Fibroblast of skin of left quadriceps (primary cell): ENCODE results near the gene SLC7A5.
"Not testable (repeated sequence)": the region's sequence is repeated elsewhere in the genome, so short reads cannot be mapped to it uniquely, and the experiment has no call there.

Experiments used
- DNase-seq, 2 experiments: peaks; one replicate each; pipeline ENCODE4 v3.0.0-alpha.2; 2013; ENCODE audit warnings: low read depth in 2 of 2

Gene SLC7A5

DNA sequence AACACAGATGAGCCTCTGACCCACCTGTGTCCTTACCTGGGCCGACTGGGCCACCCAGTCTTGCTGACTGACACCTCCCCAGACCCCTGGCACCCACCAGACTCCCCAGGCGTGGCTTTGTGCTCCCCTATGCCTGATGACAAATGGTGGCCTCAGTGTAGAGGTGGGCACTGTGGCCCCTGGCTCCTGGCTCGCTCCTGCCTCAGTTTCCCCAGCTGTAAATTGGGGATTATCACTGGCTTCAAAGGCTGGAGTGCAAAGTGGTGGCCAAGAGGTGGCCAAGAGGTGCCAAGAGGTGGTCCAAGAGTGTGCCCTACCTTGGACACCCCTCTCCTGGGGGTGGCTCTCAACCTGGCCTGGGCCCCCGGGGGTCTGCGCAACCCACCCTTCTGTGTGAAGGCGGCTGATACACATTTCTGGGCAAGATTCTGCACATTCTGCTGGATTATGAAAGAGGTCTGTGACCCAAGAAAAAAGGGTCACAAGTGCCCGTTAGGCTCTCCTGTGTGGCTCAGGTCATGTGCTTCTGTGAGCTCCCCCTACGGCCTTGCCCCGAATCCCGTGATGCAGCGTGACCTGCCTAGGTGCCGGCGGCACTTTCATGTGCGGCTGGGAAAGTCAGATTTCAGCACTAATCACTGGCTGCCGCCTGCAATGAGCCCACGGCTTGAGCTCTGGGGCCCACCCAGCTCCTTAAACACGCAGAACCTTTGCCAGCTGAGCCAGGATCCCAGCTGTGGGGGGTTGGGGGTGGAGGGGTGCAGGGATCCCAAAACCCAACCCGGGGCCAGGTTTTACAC, 7.8 kb downstream of the SLC7A5 start:
- DNase-seq = not testable (repeated sequence)

DNA sequence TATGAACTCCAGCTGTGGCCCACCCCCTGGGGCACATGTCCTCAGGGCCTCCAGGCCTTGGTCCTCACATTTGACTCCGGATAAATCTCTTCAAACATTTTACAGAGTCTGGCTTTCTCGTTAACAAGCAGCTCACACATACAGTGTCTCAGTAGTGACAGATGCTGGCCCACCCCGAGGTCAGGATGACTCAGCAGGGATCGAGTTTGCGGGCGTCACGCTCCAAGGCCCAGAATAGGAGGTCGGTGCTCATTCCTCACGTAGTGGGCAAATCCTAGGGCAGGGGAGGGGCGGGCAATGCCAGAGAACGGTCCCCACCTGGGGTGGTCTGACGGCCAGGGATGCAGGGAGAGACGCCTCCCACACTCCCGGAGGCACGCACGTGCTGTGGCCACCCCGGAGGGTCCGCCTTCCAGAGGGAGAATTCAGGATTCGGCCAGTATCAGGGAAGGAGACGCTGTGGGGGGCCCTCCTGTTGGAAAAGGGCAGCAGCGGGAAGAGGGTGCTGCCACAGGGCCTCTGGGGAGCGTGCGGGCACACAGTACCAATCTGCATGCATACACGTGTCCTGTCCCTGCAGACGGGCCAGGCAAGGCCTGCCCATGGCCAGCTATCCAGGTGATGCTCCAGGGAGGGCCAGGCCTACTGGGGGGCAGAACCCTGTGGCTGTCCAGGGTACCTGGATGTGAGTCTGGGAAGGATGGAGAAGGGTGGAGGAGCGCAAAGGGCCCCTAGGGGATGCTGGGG, 8.6 kb downstream of the SLC7A5 start:
- no peak for DNase-seq

DNA sequence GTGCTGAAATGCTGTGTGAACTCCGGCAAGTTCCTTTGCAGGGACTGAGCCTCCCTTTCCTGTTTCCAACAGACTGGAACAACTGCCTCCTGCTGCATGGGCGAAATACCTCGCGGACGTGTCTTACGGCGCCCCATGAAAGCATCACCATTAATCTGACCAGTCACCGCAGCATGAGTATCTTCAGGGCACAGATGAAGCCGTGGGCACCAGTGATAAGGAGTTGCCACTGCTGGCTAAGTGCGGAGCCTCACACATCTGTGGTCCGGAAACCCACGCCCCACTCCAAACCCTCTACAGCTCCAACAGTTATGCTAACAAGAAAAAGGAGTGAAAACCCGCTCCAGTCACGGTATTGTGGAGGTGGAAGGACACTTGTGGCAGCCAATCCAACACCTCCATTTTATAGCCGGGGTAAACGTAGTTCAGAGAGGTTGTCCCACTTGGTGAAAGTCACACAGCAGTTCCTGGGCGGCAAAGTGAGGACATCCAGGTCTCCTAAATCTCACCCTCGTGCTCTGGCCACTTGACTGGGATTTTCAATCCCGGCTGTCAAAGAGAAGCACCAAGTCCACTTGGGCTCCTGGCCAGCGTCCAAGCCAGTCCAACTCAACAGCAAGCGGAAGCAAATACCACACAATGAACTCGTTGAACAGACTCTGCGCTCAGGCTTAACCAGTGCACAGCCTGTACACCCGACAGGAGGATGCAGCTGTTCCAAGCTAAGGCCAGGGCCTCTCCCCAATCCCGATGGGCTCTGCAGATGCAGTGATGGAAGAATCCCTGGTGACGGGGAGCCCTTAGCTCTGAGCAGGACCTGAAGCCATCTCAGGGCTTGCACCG, 10.9 kb downstream of the SLC7A5 start:
- not testable (repeated sequence) for DNase-seq

DNA sequence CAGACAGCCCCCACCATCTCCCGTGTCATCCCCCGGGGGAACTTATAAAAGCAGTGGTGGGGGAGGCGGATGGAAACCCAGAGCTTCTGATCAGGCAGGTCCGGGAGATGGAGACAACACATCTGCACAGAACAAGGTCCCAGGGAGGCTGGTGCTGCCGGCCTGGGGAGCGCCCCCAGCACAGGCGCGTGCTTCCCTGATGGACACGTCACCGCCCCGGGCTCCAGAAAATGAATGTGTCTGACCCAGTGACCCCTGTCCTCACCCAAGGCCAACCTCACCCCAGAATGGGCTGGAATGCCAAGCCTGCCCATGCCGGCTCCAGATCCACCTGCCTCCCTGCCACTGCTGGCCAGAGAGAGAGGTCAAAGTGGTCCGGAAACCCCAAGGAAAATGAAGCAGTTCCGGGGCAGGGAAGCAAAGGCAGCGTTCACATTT, 12.5 kb downstream of the SLC7A5 start:
- DNase-seq = no peak

DNA sequence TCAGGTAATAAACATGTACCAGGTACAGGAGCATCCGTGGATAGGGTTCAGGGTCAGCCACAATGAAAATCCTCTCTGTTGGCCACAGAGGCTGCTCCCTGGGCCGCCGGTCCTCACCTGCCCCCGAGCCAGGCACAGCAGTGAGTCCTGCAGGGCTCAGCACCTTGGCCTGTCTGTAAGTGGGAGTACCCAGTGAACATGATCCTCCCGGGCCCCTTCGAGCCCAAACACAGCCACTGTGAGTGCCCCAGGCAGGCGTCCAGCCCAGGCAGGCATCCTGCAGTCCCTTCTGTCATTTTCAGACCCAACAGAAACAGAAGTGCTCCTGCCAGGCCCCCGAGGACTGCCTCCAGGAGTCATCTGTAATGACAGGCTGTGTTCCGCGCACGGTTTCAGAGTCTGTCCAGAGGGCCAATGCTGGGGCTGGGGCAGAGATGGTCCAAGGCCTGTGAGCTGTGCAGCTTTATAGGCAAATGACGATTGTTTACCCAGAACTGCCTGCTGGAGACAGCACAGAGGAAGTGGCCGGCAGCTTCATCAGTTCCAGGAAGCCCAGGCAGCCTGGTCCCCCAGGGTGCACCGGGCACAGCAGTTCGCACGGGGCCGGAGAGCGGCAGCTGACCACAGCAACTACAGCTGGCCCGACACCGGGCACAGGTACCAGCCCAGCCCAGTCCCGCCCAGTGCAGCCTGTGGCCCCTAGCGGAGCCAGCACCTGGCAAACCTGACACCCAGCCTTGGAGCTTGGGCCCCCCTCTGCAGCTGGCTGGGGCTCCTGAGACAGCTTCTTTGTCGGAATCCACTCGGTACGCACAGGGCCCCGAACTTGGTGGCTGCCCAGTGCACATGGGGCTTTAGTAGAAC, 13.2 kb downstream of the SLC7A5 start:
- DNase-seq = no peak

DNA sequence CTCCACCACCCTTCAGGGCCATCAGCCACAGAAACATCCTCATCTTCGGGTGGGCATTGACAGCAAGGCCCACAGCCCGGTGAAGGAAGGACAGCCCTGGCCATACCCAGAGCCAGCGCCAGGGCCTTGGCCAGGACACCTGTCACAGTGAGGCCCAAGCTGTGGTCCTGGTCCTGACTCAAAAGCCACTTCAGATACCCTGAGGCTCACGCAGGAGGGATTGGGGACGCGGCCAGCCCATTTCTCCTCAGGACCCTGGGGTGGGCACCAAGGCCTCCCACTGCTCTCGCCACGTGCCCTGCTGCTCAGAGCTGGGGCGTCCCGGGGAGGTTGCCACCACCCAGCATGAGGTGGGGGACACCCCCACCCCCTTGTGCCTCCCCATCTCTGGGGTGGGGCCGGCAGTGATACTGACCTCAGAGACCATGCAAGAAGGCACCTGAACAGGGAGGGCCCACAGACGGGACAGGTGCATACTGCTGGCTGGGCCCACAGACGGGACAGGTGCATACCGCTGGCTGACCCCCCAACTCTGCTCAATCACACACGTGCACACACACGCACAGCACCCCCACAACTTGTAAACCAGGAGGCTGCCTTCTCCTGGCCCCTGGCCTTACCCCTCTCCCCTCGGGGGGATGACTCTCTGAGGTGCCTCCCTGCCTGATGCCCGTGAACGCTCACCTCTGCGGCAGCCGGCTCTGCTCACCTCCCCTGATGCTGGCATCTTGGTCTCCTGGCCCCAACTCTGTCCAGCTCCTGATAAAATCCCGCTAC, 14.2 kb downstream of the SLC7A5 start:
- DNase-seq = no peak

DNA sequence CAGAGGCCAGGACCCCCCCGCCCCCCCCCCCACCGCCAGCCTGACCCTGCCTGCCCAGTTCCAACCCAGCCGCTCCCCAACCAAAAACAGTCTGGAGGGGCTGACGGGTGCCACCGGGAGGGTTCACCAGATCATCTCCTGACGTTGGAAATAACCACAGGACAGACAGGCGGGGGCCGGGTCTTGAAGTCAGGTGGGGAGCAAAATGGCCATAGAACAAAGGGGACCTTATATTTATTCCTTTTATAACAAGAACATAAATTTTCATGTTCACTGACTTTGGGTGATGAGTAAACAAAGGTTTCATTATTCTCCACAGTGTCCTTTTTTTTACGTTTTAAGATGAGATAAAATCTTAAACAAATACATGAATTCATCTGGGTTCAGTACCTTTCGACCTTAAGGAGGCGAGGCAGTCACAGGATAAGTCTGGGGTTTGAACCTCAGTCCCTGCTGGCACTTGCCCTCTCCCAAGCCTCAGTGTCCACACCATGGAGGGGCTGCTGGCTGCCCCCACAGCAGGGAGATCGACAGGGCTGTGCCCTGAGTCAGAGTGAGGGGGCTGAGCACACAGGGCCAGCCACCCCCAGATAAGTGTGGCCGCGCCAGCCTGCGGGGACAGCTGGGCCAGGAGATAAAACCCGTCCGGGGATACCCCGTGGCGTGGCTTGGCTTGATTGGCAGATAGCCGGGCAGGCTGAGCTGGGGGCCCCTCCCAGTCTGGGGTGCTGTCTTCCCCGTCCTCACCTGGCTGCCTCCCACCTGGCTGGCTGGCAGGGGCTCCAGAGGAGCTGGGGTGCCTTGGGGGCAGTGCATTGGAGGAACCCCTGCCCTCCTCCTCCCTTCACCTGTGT, 15.0 kb downstream of the SLC7A5 start:
- DNase-seq = no peak

DNA sequence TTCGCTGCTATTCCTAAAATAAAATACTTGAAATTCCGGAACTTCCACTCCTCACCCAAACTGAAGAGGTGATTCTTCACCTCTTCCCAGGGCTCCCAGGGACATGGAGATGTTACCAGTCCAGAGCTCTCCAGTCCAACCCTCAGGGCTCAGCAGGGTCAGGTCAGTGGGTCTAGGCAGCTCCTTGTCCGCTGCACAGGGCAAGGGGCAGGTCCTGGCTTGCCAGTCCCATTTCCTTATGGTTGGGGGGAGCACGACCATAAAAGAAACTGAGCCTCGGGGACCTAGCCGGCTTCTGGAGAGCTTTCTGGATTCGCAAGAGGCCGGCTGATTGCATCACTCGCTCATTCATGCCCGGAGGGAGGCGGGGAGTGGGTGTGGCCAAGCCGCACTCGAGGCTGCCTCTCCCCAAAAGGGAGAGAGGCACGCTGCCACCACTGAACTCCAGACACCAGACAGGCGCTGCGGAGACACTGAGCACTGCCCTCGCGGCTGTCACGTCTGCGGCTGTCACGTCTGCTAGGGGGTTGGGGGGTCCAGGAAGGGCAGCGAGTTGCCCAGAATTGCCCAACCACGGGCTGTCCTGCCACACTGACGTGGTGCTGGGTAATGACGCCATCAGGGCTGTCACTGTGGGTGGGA, 15.8 kb downstream of the SLC7A5 start:
- peak; percentile 88 to 89 for DNase-seq

DNA sequence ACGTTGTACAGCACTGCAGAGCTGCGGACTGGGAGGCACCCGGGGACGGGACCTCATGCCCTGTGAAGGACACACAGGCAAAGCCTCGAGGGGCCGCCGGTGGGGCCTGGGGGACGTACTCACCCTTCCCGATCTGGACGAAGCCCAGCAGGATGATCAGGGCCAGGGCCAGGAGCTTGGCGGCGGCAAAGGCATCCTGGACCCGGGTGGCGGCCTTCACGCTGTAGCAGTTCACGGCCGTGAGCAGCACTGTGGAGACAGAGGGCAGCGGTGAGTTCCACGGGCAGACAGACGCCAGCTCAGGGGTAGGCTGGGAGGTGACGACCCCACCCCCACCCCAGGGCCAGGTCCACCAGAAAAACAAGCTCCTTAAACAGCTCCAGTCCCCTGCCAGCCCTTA, 17.7 kb downstream of the SLC7A5 start:
- DNase-seq = no peak

DNA sequence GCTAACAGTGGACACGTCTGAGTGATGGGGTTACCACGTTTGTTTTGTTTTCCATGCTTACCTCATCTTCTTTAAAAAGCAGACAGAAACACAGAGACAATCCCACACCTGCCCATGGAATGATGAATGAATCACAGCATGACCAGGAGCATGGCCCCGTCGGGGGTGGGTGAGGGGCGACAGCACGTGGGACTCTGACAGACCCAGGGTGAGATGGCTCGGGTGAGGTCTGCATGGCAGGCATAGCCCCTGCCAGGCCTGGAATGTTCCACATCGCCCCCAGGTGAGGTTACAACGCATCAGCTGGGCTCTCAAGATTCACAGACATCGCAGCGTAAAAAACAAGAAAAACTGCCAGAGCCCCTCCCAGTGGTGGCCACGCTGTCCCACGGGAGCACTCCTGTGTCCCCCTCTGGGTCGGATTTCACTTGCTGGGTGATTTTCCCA, 18.1 kb downstream of the SLC7A5 start:
- no peak for DNase-seq

DNA sequence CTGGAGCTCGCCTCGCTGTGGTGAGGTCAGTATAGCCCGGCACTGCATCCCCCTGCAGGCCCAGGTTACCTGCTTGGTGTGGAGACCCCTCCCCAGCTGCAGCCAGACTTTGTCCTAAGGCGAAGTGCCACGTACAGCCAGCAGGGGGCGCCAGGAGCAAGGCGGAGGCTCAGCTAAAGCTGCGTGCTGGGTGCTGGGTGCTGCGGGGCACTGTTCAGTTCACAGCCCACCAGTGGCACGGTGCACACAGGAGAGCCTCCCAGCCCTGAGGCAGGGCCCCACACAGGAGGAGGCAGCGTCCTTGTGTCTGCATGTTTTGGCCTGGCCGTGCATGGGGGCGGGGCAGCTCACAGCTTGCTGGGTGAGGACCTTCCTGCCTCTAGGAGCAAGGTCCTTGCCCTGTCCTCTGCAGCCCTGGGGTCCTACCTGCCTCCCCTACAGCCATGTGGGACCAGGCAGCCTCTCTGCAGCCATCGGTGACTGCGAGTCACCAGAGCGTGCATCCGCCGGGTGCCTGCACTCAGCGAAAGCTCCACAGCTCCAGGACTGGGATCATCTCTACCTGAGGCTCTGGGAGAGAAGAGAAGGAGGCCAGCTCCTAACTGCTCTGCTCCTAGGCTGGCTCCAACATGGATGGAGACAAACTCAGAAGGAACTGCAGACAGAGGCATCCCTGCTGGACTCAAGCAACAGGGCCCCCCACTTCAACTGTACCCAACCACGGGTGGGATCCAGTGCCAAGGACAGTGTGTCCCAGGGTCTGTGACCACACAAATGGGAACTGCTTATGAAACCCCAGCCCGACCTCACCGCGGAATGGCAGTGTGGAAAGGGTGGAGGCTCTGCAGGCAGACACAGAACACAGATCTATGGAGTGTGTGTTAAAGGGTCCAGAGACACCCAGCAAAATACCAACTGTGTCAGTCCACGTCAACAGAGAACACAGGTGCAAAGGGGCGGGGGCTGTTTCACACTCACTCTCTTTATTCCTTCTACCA, 19.0 kb downstream of the SLC7A5 start:
- no peak for DNase-seq

DNA sequence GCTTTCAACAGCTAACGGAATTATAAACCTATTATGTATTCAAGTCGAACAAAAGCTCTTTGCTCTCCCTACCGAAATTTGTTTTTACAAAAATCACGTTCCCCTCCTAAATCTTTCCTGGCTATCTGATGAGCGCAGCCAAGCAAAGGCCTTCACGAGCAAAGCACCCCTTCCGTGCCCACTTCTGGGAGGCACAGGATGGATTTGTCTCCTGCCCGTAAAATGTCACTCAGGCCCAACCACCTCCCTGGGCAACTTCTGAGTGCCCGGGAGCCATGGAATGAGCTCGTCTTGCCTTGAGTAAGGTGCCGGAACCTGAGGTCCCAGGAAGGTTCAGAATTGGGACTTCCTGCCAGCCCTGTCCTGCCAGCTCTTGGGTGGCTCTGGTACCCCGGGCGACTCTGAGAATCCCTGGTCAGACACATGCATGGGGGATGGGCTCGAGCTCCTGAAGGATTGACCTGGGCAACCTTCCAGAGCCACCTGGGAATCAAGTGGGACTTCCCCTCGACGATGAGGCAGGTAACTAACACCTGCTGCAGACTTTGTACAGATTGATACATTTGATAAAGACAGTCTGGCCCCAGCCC, 19.8 kb downstream of the SLC7A5 start:
- no peak for DNase-seq

DNA sequence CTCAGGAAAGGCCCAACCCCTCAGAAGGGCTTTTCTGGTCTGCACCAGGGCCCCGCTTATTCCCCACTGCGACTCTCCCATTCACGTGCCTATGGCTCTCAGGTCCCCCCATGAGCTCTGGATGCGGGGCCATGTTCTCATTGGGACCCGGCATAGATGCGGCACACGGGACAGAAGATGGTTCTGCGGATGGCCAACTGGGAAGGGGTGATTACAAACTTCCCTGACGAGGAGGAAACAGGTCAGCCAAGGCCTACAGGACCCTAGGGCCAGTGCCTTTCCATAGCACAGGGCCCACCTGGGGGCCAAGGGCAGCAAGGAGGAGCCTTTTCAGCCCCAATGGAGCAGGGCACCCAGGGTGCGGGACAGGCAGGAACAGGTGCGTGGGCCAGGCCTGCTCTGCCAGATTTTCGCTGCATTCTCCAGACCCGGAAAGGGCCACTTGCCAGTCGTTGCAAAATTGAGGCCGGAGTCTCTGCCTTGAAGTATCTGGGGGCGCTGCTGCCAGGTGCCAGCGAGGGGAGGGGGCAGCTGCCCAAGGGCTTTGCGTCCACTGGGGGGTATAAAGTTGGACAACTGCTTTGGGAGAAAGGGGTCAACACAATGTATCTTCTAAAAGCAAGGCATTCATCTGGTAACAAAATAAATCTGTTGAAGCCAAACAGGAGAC, 20.5 kb downstream of the SLC7A5 start:
- DNase-seq = no peak

DNA sequence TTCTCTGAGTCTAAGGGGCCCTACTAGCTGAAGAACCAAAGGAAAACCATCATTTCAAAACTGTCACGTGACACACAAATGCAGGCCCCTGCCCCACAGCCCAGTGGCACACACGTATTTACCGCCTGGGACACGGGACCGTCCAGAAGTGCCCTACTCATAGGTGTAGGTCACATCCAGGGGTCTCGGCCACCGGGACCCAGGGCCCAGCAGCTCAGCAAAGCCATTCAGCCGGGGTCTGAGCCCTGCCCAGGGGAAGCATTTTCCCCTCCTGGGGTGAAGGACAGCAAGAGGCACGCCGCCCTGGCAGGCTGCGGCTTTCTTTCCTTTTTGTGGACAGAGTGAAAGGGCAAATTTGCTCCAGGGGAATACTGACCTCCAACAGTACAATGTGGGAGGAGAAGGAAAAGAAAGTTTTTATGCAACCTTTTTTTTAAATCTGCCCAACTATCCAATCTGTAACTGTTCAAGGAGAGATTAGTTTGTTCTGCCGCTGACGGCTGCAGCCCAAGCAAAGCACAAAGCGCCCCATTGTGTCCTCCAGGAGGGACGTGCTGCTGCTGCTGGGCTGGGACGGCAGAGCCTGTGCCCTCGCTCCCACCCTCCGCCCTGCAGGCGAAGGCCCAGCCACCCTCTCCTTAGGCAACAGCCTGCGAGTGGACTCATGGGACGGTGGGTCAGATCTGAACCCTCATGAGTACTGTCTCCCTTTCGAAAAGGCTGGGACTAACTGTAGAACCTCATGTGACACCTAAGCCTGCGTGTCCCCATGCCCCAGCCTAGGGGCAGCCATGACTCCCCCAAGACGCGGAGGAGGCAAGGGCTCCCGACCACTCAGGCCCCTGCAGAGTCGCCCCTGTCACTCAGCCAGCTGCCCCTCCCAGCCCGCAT, 21.3 kb downstream of the SLC7A5 start:
- no peak for DNase-seq

DNA sequence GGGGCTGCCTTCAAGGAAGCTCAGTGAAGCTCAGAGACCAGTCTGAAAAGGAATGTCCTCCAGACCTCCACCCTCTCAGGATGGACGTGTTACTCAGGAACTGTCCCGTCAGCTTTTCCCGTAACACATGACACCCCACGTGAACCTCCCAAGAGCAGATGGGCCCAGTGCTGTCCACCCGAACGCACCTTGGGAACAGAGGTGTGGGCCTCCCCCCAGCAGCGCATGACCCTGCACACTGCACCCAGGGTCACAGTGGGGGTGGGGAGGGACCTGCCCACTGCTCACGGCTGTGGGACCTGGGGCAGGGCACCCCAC, 21.9 kb downstream of the SLC7A5 start:
- no peak for DNase-seq
